Left lung (tissue), 10 donors: ENCODE results near the gene RBM20. TPM values are rescaled to one million over a fixed set of nuclear protein-coding genes. Genes with fewer than 3 reads are reported as not detected.

ENCODE experiments used
- ATAC-seq: fragments of 200-7000 bp; cut with Tn5 transposase; one replicate; pipeline ENCODE4 v1.9.1; 2020; ENCODE audit warnings: moderate library complexity
- DNase-seq, 4 donors: peaks; one replicate each; pipeline ENCODE4 v3.0.0-alpha.2; 2013 to 2020
- H3K27ac ChIP-seq, 2 donors: fragments of 200-600 bp; sonication (generic) in 1 of 2; one replicate each; pipeline versions ENCODE4 v1.5.0 to v1.8.0; 2020 to 2021
- H3K27me3 ChIP-seq, 2 donors: fragments of 200-600 bp; sonication (generic) in 1 of 2; one replicate each; pipeline versions ENCODE4 v1.5.0 to v1.8.0; 2020 to 2021
- H3K36me3 ChIP-seq, 2 donors: fragments of 200-600 bp; sonication (generic) in 1 of 2; one replicate each; pipeline versions ENCODE4 v1.5.0 to v1.8.0; 2020 to 2021
- H3K4me1 ChIP-seq, 2 donors: fragments of 200-600 bp; one replicate each; pipeline ENCODE4 v1.8.0; 2021
- H3K4me3 ChIP-seq, 2 donors: fragments of 200-600 bp; sonication (generic) in 1 of 2; one replicate each; pipeline versions ENCODE4 v1.5.0 to v1.8.0; 2020 to 2021; ENCODE audit warnings: mild to moderate bottlenecking in 1 of 2
- H3K9me3 ChIP-seq, 2 donors: fragments of 200-600 bp; sonication (generic) in 1 of 2; one replicate each; pipeline versions ENCODE4 v1.5.0 to v1.8.0; 2020 to 2021
- intact Hi-C, 2 donors: fragments of 100-400 bp; cut with DNase I; formaldehyde crosslinking; loops; one replicate each; pipeline versions ENCODE4 v1.11.2 to v1.14.2; 2022
- polyA plus RNA-seq, 6 donors: library from polyadenylated mRNA; unstranded; fragments of 120-200 nt; gene quantifications; one replicate each; pipeline ENCODE4 v1.2.1, GENCODE V29; 2013; ENCODE audit not compliant: insufficient read length in 6 of 6
- total RNA-seq, 2 donors: library from RNA; stranded (reverse); fragmentation: NEBNext Ultra II Directional; extraction: Animal tissue kit (Norgen Biotek cat#: 25700); gene quantifications; one replicate each; pipeline ENCODE4 v1.2.1, GENCODE V29; 2021
- TF ChIP-seq, protein P1 (sequence below), 2 donors: fragments of 200-600 bp; sonication (generic) in 1 of 2; IDR thresholded peaks; one replicate each; pipeline versions ENCODE4 v1.5.0 to v1.8.0; 2021; ENCODE audit warnings: antibody characterized with exemption in 2 of 2
- donor health status: DM: no; HTN: yes; CAD: no.
- donor health status: DM: no; HTN: no; CAD: no.

The RBM20 gene
- total and polyA plus RNA-seq, 8 donors, result 0.55 to 1.8 (median 1.1) TPM

DNA sequence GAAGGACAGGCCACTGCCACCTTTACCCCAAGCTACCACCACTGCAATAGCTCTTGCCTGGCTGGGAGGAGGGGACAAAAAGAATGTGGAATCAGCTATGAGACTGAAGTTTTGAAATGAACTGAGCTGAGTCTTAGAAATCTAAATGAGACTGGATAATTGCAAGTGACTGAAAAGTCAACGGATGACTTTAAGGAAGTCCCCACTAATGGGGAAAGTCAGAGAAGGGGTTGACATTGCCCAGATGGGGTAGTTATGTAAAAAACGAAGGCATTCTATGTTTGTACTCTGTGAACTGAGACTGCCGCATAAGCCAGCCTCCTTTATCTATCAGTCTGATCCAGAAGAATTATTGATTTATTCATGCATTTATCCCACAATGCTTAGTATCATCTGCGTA, 67.2 kb downstream of the RBM20 start:
- intact Hi-C loops, result no loop called here
- TF ChIP-seq, protein P1, sequence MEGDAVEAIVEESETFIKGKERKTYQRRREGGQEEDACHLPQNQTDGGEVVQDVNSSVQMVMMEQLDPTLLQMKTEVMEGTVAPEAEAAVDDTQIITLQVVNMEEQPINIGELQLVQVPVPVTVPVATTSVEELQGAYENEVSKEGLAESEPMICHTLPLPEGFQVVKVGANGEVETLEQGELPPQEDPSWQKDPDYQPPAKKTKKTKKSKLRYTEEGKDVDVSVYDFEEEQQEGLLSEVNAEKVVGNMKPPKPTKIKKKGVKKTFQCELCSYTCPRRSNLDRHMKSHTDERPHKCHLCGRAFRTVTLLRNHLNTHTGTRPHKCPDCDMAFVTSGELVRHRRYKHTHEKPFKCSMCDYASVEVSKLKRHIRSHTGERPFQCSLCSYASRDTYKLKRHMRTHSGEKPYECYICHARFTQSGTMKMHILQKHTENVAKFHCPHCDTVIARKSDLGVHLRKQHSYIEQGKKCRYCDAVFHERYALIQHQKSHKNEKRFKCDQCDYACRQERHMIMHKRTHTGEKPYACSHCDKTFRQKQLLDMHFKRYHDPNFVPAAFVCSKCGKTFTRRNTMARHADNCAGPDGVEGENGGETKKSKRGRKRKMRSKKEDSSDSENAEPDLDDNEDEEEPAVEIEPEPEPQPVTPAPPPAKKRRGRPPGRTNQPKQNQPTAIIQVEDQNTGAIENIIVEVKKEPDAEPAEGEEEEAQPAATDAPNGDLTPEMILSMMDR (IDR thresholded peaks at IDR 0.05), result no peak
- ATAC-seq, result no peak
- Histone ChIP-seq H3K27ac (no peak overlapping the region), H3K9me3 (no peaks in the 10 kb centered on the region), H3K4me1 (no peaks in the 10 kb centered on the region), H3K27me3 (peaks cover 0 to 4% of the 10 kb centered on the region in 2 donors), H3K36me3 (no peaks in the 10 kb centered on the region), H3K4me3 (no peak overlapping the region)
- no peak for DNase-seq

DNA sequence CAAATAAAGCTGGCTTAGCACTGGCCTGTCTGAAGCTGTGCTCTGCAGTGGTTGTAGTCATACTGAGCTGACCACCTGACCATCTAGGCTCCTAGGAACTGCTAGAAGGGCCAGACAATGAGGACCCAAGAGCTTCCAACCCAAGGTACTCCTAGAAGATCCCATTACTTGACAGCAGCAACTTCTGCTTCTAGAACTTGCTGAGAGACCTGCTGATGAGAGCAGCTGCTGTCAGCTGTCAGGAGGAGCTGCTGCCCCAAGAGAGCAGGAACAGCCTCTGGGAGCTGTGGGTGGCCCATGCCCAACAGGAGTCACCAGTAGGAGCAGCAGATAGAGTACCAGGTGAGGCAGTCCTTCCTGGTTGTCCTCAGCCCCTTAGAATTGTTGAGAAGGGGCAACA, 70.2 kb downstream of the RBM20 start:
- no peak for DNase-seq
- no peaks in the 10 kb centered on the region for H3K9me3 ChIP-seq
- TF ChIP-seq, protein P1 (IDR thresholded peaks at IDR 0.05), result no peak
- H3K27me3 ChIP-seq, result peaks cover 0 to 4% of the 10 kb centered on the region in 2 donors
- no peak overlapping the region for H3K27ac ChIP-seq
- intact Hi-C loops, result no loop called here
- H3K4me1 ChIP-seq, result peaks cover 0 to 8% of the 10 kb centered on the region in 2 donors
- ATAC-seq, result no peak
- H3K4me3 ChIP-seq, result no peak overlapping the region
- H3K36me3 ChIP-seq, result no peaks in the 10 kb centered on the region

DNA sequence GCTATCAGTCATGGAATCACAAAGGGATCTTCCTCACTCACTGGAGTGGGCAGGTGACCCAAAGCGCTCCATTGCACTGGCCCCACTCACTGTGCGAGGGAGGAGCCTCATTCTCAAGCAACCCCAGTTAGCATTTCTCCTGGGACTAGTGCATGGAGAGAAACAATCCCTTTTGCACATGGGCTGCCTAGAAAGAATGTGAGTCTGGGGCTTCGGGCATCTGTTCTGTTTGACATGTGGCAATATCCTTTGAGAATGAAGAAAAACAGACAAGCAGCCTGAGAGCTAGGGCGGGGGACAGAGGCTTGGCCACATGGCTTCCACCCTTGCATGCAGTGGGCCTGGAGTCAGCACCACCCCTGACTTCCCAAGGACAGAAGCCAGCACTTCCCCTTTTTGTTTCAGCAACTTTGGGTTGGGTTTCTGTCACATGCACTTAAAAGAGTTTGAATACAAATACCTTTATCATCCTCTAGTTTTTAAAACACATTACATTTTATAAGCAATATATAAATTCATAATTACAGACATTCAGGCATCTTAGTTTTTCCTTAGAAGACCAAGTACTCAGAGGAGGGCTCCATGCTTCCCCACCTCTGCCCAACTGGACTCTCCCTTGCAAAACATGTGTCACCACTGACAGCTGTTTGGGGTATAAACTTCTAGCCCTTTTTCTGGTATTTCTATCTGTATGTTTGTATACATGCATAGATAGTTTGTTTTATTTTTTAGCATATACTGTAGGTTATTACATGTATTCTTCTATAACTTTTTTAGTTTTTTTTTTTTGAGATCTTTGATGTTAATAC, 73.8 kb downstream of the RBM20 start:
- H3K27me3 ChIP-seq, result no peaks in the 10 kb centered on the region
- no peaks in the 10 kb centered on the region for H3K36me3 ChIP-seq
- DNase-seq (peak in 1 of 4 donors; percentile 66), ATAC-seq (peak; percentile 80)
- H3K9me3 ChIP-seq, result no peaks in the 10 kb centered on the region
- H3K27ac ChIP-seq, result no peak overlapping the region
- intact Hi-C loops, result no loop called here
- peaks cover 0 to 8% of the 10 kb centered on the region in 2 donors for H3K4me1 ChIP-seq
- H3K4me3 ChIP-seq, result no peak overlapping the region
- TF ChIP-seq, protein P1 (IDR thresholded peaks at IDR 0.05), result no peak

DNA sequence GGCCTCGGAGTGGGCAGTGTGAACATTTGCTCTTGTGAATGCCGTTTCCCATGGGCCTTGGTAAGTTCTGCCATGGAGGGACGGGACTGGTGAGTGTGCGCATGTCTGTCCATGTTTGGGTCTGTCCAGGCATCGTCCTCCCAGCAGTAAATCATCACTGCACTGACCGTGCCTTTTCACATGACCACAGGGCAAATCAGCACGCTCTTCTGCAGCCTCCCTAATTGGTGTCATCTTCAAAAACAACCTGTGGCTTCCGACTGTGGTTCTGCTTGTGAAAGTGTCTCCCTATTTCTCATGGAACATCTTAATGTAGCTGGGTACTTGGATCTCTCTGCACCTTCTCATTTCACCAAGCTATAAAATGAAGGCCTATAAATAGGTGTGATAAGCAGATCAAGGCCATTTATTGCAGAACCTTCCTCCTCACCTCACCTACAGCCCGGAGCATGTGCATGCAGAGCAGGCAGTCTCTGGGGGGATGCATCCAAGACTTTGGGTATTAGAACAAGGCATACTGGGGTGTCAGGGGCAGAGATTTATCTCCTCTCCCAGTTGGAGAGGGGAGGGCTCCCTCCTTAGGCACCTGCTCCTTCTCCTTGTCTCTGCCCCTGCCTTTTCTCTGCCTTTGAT, 77.4 kb downstream of the RBM20 start:
- Histone ChIP-seq H3K27me3 (peaks cover 0 to 17% of the 10 kb centered on the region in 2 donors), H3K4me1 (peaks cover 0 to 8% of the 10 kb centered on the region in 2 donors), H3K9me3 (no peaks in the 10 kb centered on the region), H3K4me3 (no peak overlapping the region), H3K36me3 (no peaks in the 10 kb centered on the region), H3K27ac (no peak overlapping the region)
- DNase-seq, result no peak
- ATAC-seq, result no peak
- intact Hi-C loops, result no loop called here
- TF ChIP-seq, protein P1 (IDR thresholded peaks at IDR 0.05), result no peak

DNA sequence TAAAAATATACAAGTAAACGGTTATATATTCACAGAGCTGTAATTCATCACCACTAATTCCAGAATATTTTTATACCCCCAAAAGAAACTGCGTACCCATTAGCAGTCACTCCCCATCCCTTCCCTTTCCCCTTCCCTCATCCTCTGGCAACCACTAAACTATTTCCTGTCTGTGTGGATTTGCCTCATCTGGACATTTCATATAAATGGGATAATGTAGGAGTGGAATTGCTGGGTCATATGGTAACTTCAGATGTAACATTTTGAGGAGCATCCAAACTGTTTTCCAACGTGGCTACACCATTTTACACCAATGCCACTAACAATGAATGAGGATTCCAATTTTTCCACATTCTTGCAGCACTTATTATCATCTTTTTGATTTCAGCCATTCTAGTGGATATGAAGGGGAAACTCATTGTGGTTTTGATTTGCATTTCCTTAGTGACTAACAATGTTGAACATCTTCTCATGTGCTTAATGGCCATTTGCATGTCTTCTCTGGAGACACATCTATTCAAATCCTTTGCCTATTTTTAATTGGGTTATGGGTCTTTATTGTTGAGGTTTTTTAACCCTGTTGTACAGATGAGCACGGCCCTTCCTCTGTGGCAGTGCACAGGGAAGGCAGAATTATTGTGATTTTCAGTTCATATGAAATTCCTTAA, 79.2 kb downstream of the RBM20 start:
- Histone ChIP-seq H3K27me3 (peaks cover 0 to 18% of the 10 kb centered on the region in 2 donors), H3K27ac (no peak overlapping the region), H3K4me3 (no peak overlapping the region), H3K36me3 (no peaks in the 10 kb centered on the region), H3K4me1 (no peaks in the 10 kb centered on the region), H3K9me3 (no peaks in the 10 kb centered on the region)
- DNase-seq (no peak), ATAC-seq (no peak)
- intact Hi-C loops, result no loop called here
- TF ChIP-seq, protein P1 (IDR thresholded peaks at IDR 0.05), result no peak
